Mucosa of rectum (tissue), 2 donors: ENCODE data around the gene GSTA5.
"Not testable (repeated sequence)": the region's sequence is repeated elsewhere in the genome, so short reads cannot be mapped to it uniquely, and the experiment has no call there.

Source experiments
- H3K27ac ChIP-seq, 2 donors: one replicate each; pipeline ENCODE4 v1.7.0; 2013; ENCODE audit warnings: inconsistent platforms in 2 of 2, low read depth in 2 of 2, low read length in 2 of 2
- H3K27me3 ChIP-seq, 2 donors: one replicate each; pipeline ENCODE4 v1.7.0; 2013; ENCODE audit warnings: low read length in 2 of 2; ENCODE audit not compliant: control insufficient read depth in 2 of 2, insufficient read depth in 2 of 2
- H3K36me3 ChIP-seq, 2 donors: one replicate each; pipeline ENCODE4 v1.7.0; 2013; ENCODE audit warnings: low read length in 2 of 2; ENCODE audit not compliant: control insufficient read depth in 2 of 2, insufficient read depth in 2 of 2
- H3K4me1 ChIP-seq, 2 donors: one replicate each; pipeline ENCODE4 v1.7.0; 2013; ENCODE audit warnings: low read length in 2 of 2, mild to moderate bottlenecking in 1 of 2; ENCODE audit not compliant: control insufficient read depth in 2 of 2, insufficient read depth in 2 of 2
- H3K4me3 ChIP-seq, 2 donors: one replicate each; pipeline ENCODE4 v1.7.0; 2013; ENCODE audit warnings: low read length in 2 of 2
- H3K9ac ChIP-seq, 2 donors: one replicate each; pipeline ENCODE4 v1.7.0; 2013; ENCODE audit warnings: low read length in 2 of 2, low read depth in 1 of 2, mild to moderate bottlenecking in 1 of 2
- H3K9me3 ChIP-seq, 2 donors: one replicate each; pipeline ENCODE4 v1.7.0; 2013; ENCODE audit warnings: low read length in 2 of 2; ENCODE audit not compliant: control insufficient read depth in 2 of 2
- donor health status: healthy.
- donor health status: Normal muscosa, but diverticular disease.

GSTA5 gene

GRCh38 chr6:52821842-52822241 lies 18.8 kb downstream of the GSTA5 start:
- Histone ChIP-seq H3K36me3 (no peaks in the 10 kb centered on the region), H3K27ac (no peak overlapping the region), H3K9ac (no peak overlapping the region), H3K9me3 (no peaks in the 10 kb centered on the region), H3K27me3 (no peaks in the 10 kb centered on the region), H3K4me3 (no peak overlapping the region), H3K4me1 (no peaks in the 10 kb centered on the region)

- H3K9me3 ChIP-seq, result no peaks in the 10 kb centered on the region
Observed at GRCh38 chr6:52820198-52820597, 20.4 kb downstream of the GSTA5 start.

GRCh38 chr6:52815167-52816092 lies 25.2 kb downstream of the GSTA5 start:
- no peaks in the 10 kb centered on the region for H3K27me3 ChIP-seq
- H3K36me3 ChIP-seq, result no peaks in the 10 kb centered on the region
- H3K4me3 ChIP-seq, result no peak overlapping the region
- no peaks in the 10 kb centered on the region for H3K9me3 ChIP-seq
- H3K9ac ChIP-seq, result no peak overlapping the region
- peaks cover 0 to 2% of the 10 kb centered on the region in 2 donors for H3K4me1 ChIP-seq
- no peak overlapping the region for H3K27ac ChIP-seq

More at GRCh38 chr6:52820198-52820597, 20.4 kb downstream of the GSTA5 start:
- Histone ChIP-seq H3K36me3 (no peaks in the 10 kb centered on the region), H3K27me3 (no peaks in the 10 kb centered on the region), H3K9ac (no peak overlapping the region), H3K27ac (no peak overlapping the region), H3K4me3 (no peak overlapping the region), H3K4me1 (peaks cover 0 to 2% of the 10 kb centered on the region in 2 donors)

GRCh38 chr6:52814545-52814944 lies 26.1 kb downstream of the GSTA5 start:
- not testable (repeated sequence) for H3K9me3 ChIP-seq, H3K36me3 ChIP-seq, H3K4me1 ChIP-seq, H3K9ac ChIP-seq, H3K27me3 ChIP-seq, H3K27ac ChIP-seq, H3K4me3 ChIP-seq

GRCh38 chr6:52809777-52810176 lies 30.8 kb downstream of the GSTA5 start:
- not testable (repeated sequence) for H3K4me1 ChIP-seq, H3K27ac ChIP-seq, H3K9me3 ChIP-seq, H3K9ac ChIP-seq, H3K4me3 ChIP-seq, H3K36me3 ChIP-seq, H3K27me3 ChIP-seq

GRCh38 chr6:52808660-52809059 lies 32.0 kb downstream of the GSTA5 start:
- Histone ChIP-seq H3K9me3 (no peaks in the 10 kb centered on the region), H3K9ac (no peak overlapping the region), H3K27me3 (no peaks in the 10 kb centered on the region), H3K4me1 (no peaks in the 10 kb centered on the region), H3K36me3 (no peaks in the 10 kb centered on the region), H3K27ac (no peak overlapping the region), H3K4me3 (no peak overlapping the region)

- H3K9ac ChIP-seq, H3K27ac ChIP-seq, H3K36me3 ChIP-seq, H3K4me1 ChIP-seq, H3K9me3 ChIP-seq, H3K27me3 ChIP-seq: not testable (repeated sequence)
- peak within 1 kb of the TSS; percentile 23 to 44 for H3K4me3 ChIP-seq
Observed at GRCh38 chr6:52803668-52804255, 36.9 kb downstream of the GSTA5 start, which contains the start of gene GSTA1. Gene GSTA1, minus strand, starts transcription at chr6:52803816. Its CDS starts 4,549 bp downstream, at chr6:52799267.

GRCh38 chr6:52802806-52803205 lies 37.8 kb downstream of the GSTA5 start:
- no peaks in the 10 kb centered on the region for H3K9me3 ChIP-seq
- H3K9ac ChIP-seq, result no peak overlapping the region
- no peaks in the 10 kb centered on the region for H3K27me3 ChIP-seq
- H3K27ac ChIP-seq, result no peak overlapping the region
- no peak overlapping the region for H3K4me3 ChIP-seq
- no peaks in the 10 kb centered on the region for H3K4me1 ChIP-seq
- peaks cover 0 to 2% of the 10 kb centered on the region in 2 donors for H3K36me3 ChIP-seq

GRCh38 chr6:52801188-52801841 lies 39.3 kb downstream of the GSTA5 start:
- H3K4me1 ChIP-seq, result no peaks in the 10 kb centered on the region
- peaks cover 0 to 2% of the 10 kb centered on the region in 2 donors for H3K36me3 ChIP-seq
- H3K4me3 ChIP-seq, result no peak overlapping the region
- H3K27ac ChIP-seq, result no peak overlapping the region
- no peaks in the 10 kb centered on the region for H3K27me3 ChIP-seq
- no peaks in the 10 kb centered on the region for H3K9me3 ChIP-seq
- no peak overlapping the region for H3K9ac ChIP-seq

- not testable (repeated sequence) for H3K4me1 ChIP-seq, H3K4me3 ChIP-seq, H3K9ac ChIP-seq, H3K27me3 ChIP-seq, H3K27ac ChIP-seq, H3K36me3 ChIP-seq, H3K9me3 ChIP-seq
Observed at GRCh38 chr6:52799272-52799671, 41.3 kb downstream of the GSTA5 start.
